ENCODE results near the gene CKS1B.

- TF ChIP-seq CTCF (IDR thresholded peaks at IDR 0.05; ENCODE audit: low read length) (no peak), EZH2 (optimal IDR thresholded peaks at IDR 0.05; ENCODE audit: low read depth, low read length) (no peak), EZH2phosphoT487 (IDR thresholded peaks at IDR 0.05; ENCODE audit: low read length) (no peak)
Measured at GRCh38 chr1:154963643-154964042, 10.8 kb upstream of the CKS1B start.
